ENCODE data around the gene GTPBP6.

DNA sequence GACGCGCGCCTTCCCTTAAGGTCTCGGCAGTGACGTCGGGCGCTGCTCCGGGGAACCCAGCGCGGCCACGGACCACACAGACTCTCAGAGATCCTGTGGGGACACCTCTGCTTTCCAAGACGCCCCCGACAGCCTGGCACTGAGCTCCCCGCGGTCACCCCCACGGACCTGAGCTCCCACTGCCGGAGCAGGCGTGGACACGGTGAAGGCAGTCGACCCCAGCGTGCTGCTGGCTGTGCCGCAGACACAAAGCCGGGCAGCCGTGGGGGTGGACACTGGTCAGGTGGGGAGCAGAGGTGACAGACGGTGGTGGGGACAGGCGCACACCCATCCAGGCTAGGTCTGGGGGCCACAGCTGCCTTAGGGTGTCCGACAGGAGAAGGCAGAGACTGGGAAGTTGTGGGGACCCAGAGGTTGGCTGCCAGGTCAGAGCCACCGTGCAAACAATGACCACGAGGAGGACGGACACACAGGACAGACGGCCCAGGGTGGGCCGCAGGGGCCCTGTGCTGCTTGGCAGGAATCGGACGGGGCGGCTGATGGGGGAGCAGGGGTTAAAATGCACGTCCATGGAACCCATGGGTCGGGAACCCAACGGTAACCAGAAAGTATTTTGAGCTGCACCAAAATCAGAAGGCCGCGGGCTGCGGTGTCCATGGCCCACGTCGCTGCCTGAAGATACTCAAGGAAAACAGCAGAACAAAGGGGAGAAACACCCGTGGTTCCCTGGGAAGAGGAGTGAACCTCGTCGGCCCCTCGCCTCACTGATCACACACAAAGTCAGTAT lies 16.6 kb upstream of the GTPBP6 start:
- TF ChIP-seq TAF1 (IDR thresholded peaks at IDR 0.05; ENCODE audit: borderline replicate concordance, low read depth, low read length) = no peak
- TF ChIP-seq POLR2AphosphoS5 (IDR thresholded peaks at IDR 0.05; ENCODE audit: low read depth, low read length) = no peak
